GM13976 (cell line): Measurements from ENCODE around the gene SLC25A24.

Experiments
- DNase-seq: peaks from one replicate; pipeline ENCODE4 v3.0.0; 2012; ENCODE audit warnings: low spot score
- CTCF ChIP-seq: IDR thresholded peaks from 2 replicates; pipeline ENCODE4 v1.5.1; 2012; ENCODE audit warnings: borderline replicate concordance, mild to moderate bottlenecking; ENCODE audit not compliant: insufficient read depth; ENCODE audit errors: extremely low read depth, missing control alignments, control extremely low read depth
- in situ Hi-C: fragments of 300-500 bp; cut with MboI; formaldehyde crosslinking; loops from one replicate; pipeline ENCODE4 v1.12.0; 2022; ENCODE audit warnings: low sequenced_read_pairs, mixed read lengths, inconsistent platforms; ENCODE audit not compliant: unreplicated experiment

The SLC25A24 gene

GRCh38 chr1:108199201-108199691, 897 bp downstream of the SLC25A24 start:
- no peak for TF ChIP-seq CTCF
- in situ Hi-C loops, result no loop called here
- DNase-seq, result no peak

GRCh38 chr1:108194051-108194450, 6.1 kb downstream of the SLC25A24 start:
- TF ChIP-seq CTCF, result no peak
- in situ Hi-C loops, result no loop called here
- no peak for DNase-seq

- TF ChIP-seq CTCF, result no peak
- in situ Hi-C loops, result no loop called here
- DNase-seq, result no peak
Observed at GRCh38 chr1:108193333-108193732, 6.8 kb downstream of the SLC25A24 start.

- no peak for DNase-seq
- in situ Hi-C loops, result no loop called here
- TF ChIP-seq CTCF, result no peak
Observed at GRCh38 chr1:108192581-108192980, 7.6 kb downstream of the SLC25A24 start.

GRCh38 chr1:108190686-108191416, 9.3 kb downstream of the SLC25A24 start:
- in situ Hi-C loops, result no loop called here
- peak; percentile 30 for DNase-seq
- no peak for TF ChIP-seq CTCF

GRCh38 chr1:108190001-108190634, 10.0 kb downstream of the SLC25A24 start:
- no peak for DNase-seq
- in situ Hi-C loops, result no loop called here
- TF ChIP-seq CTCF, result no peak
